Type B pancreatic cell (in vitro differentiated cells): Measurements from ENCODE around the gene EIF3D. TPM values are rescaled to one million over a fixed set of nuclear protein-coding genes. Genes with fewer than 3 reads are reported as not detected.

Experiments used
- DNase-seq: peaks from one replicate; pipeline ENCODE4 v3.0.0; 2021; ENCODE audit warnings: mixed read lengths; ENCODE audit not compliant: unreplicated experiment; ENCODE audit errors: extremely low spot score
- H3K27ac Mint-ChIP-seq: 2 replicates; pipeline ENCODE4 v1.8.0; 2021; ENCODE audit warnings: mild to moderate bottlenecking, mixed read lengths
- H3K27me3 Mint-ChIP-seq: 2 replicates; pipeline ENCODE4 v1.8.0; 2021; ENCODE audit warnings: mixed read lengths
- H3K36me3 Mint-ChIP-seq: 2 replicates; pipeline ENCODE4 v1.8.0; 2021; ENCODE audit warnings: mixed read lengths
- H3K4me1 Mint-ChIP-seq: one replicate; pipeline ENCODE4 v1.8.0; 2021; ENCODE audit warnings: mixed read lengths; ENCODE audit not compliant: unreplicated experiment
- H3K4me3 Mint-ChIP-seq: 2 replicates; pipeline ENCODE4 v1.8.0; 2021; ENCODE audit warnings: mild to moderate bottlenecking, mixed read lengths
- H3K9me3 Mint-ChIP-seq: 2 replicates; pipeline ENCODE4 v1.8.0; 2021; ENCODE audit warnings: mixed read lengths
- CTCF ChIP-seq: fragments of 200-600 bp; sonication (generic); conservative IDR thresholded peaks from 2 replicates; pipeline ENCODE4 v1.5.0; 2021; ENCODE audit warnings: antibody characterized with exemption, mild to moderate bottlenecking
- total RNA-seq: library from RNA; stranded (reverse); gene quantifications from 2 replicates; pipeline ENCODE4 v1.2.1, GENCODE V29; 2021; ENCODE audit warnings: low replicate concordance

Gene EIF3D
- total RNA-seq, 1 donor from 2014 or later, result 162 TPM

DNA sequence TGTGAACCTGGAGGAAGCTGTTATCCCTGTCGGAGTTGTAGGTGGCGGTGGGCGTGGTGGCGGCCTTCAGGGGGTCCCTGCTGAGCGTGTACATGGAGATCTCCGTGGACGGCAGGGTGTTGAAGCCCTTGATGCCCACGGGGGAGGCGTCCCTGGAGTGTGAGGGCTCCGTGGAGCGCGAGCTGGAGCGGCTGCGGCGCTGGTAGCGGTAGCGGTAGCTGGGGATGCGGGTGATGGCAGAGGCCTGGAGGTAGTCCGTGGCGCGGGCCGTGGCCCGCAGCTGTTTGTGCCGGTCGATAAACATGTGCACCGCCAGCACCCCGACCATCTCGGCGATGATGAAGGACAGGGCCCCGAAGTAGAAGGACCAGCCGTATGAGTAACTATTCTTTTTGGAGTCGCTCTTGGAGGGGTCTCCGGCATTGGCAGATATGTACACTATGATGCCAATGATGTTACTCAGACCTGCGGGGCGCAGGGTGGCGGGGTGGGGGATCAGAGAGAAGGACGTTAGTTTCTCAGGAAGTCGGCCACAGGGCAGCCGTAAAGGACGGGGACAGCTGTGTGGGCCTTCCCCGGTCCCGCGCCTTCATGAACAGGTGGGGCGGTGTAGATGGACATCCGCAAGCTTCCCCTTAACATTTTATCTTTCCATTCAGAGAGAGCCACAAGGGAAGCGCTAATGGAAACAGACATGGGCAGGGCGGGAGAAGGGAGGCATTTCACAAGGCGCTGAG is 35.6 kb upstream of the EIF3D start:
- no peak for TF ChIP-seq CTCF
- Mint-ChIP-seq H3K9me3 (no peaks in the 10 kb centered on the region), H3K36me3 (no peaks in the 10 kb centered on the region), H3K27ac (no peak overlapping the region), H3K4me3 (no peak overlapping the region), H3K27me3 (peaks cover 19% of the 10 kb centered on the region), H3K4me1 (peaks cover 6% of the 10 kb centered on the region)
- no peak for DNase-seq

DNA sequence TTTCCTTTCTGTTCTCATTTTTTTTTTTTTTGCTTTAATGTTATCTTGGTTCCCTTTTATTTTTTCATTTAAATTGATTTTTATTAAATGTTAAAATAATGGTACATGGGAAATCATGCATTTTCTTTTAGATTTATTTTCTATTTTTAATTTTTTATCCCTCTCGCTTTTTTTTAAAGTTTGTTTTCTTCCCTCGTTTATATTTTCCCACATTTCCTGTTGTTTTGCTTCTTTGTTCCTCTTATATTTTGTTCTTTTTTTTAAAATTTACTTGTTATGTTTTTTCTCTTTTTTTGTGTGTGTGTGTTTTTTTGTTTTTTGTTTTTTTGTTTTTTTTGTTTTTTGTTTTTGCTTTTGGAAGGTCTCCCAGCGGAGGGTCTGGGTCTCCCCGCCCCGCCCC is 34.9 kb upstream of the EIF3D start:
- H3K27me3 Mint-ChIP-seq, result peaks cover 19% of the 10 kb centered on the region
- H3K9me3 Mint-ChIP-seq, result no peaks in the 10 kb centered on the region
- H3K36me3 Mint-ChIP-seq, result no peaks in the 10 kb centered on the region
- no peak overlapping the region for H3K27ac Mint-ChIP-seq
- H3K4me1 Mint-ChIP-seq, result peaks cover 6% of the 10 kb centered on the region
- no peak overlapping the region for H3K4me3 Mint-ChIP-seq
- DNase-seq, result no peak
- TF ChIP-seq CTCF, result no peak

GRCh38 chr22:36563444-36563843 is 34.5 kb upstream of the EIF3D start:
- no peak for TF ChIP-seq CTCF
- Mint-ChIP-seq H3K27me3 (peaks cover 19% of the 10 kb centered on the region), H3K9me3 (no peaks in the 10 kb centered on the region), H3K4me3 (no peak overlapping the region), H3K4me1 (peaks cover 6% of the 10 kb centered on the region), H3K27ac (no peak overlapping the region), H3K36me3 (no peaks in the 10 kb centered on the region)
- DNase-seq, result no peak

GRCh38 chr22:36563001-36563400 is 34.0 kb upstream of the EIF3D start:
- Mint-ChIP-seq H3K27me3 (peaks cover 17% of the 10 kb centered on the region), H3K27ac (no peak overlapping the region), H3K4me1 (peaks cover 6% of the 10 kb centered on the region), H3K9me3 (no peaks in the 10 kb centered on the region), H3K4me3 (no peak overlapping the region), H3K36me3 (no peaks in the 10 kb centered on the region)
- no peak for TF ChIP-seq CTCF
- no peak for DNase-seq

GRCh38 chr22:36562261-36562835 is 33.4 kb upstream of the EIF3D start:
- no peak for DNase-seq
- H3K27ac Mint-ChIP-seq, result no peak overlapping the region
- H3K4me3 Mint-ChIP-seq, result no peak overlapping the region
- no peak for TF ChIP-seq CTCF
- no peaks in the 10 kb centered on the region for H3K36me3 Mint-ChIP-seq
- no peaks in the 10 kb centered on the region for H3K9me3 Mint-ChIP-seq
- H3K4me1 Mint-ChIP-seq, result peaks cover 6% of the 10 kb centered on the region
- peaks cover 17% of the 10 kb centered on the region for H3K27me3 Mint-ChIP-seq
